Psoas muscle (tissue), 8 donors: ENCODE data around the gene DCXR. TPM values are rescaled to one million over a fixed set of nuclear protein-coding genes. Genes with fewer than 3 reads are reported as not detected.

ENCODE experiments used
- ATAC-seq, 4 donors: fragments of 200-7000 bp; cut with Tn5 transposase; one replicate each; pipeline ENCODE4 v1.9.1; 2020; ENCODE audit warnings: moderate library complexity in 3 of 4, mild to moderate bottlenecking in 2 of 4
- DNase-seq, 2 donors: peaks; one replicate each; pipeline ENCODE4 v3.0.0-alpha.2; 2020
- H3K27ac ChIP-seq: fragments of 200-600 bp; one replicate; pipeline ENCODE4 v1.8.0; 2022
- H3K27me3 ChIP-seq, 3 donors: fragments of 200-600 bp in 1 of 3; one replicate each; pipeline versions ENCODE4 v1.6.1 to v1.8.0; 2013 to 2022; ENCODE audit warnings: low read length in 2 of 3, mild to moderate bottlenecking in 2 of 3, moderate library complexity in 1 of 3; ENCODE audit not compliant: insufficient read depth in 3 of 3
- H3K36me3 ChIP-seq, 2 donors: fragments of 200-600 bp in 1 of 2; one replicate each; pipeline versions ENCODE4 v1.6.1 to v1.8.0; 2013 to 2022; ENCODE audit warnings: low read depth in 1 of 2, mild to moderate bottlenecking in 1 of 2, moderate library complexity in 1 of 2; ENCODE audit not compliant: insufficient read depth in 1 of 2
- H3K4me1 ChIP-seq: fragments of 200-600 bp; one replicate; pipeline ENCODE4 v1.8.0; 2022
- H3K4me3 ChIP-seq: fragments of 200-600 bp; one replicate; pipeline ENCODE4 v1.8.0; 2022; ENCODE audit warnings: mild to moderate bottlenecking
- H3K9me3 ChIP-seq: fragments of 200-600 bp; one replicate; pipeline ENCODE4 v1.8.0; 2022
- WGBS, 3 donors: extraction: QIAGEN DNeasy Blood & Tissue Kit; methylation state at CpG; one replicate each; pipeline versions ENCODE4 v1.1.6 to v1.1.7; 2013; 5-methylcytosine and 5-hydroxymethylcytosine counted together
- intact Hi-C, 2 donors: fragments of 100-400 bp; cut with DNase I; formaldehyde crosslinking; loops; one replicate each; pipeline versions ENCODE4 v1.11.0 to v1.14.2; 2022
- long read RNA-seq, 2 donors: library from polyadenylated mRNA; unstranded; transcript quantifications; one replicate each; pipeline ENCODE4 v2.0.0, GENCODE V29; 2021
- polyA plus RNA-seq, 3 donors: library from polyadenylated mRNA; stranded (reverse); fragments of 200-250 nt; gene quantifications; one replicate each; pipeline ENCODE4 v1.2.3, GENCODE V29; 2013
- total RNA-seq, 4 donors: library from RNA; stranded (reverse); fragmentation: NEBNext Ultra II Directional in 2 of 4; extraction: Animal tissue kit (Norgen Biotek cat#: 25700) in 2 of 4; gene quantifications; one replicate each; pipeline versions ENCODE4 v1.2.1 to v1.2.4, GENCODE V29; 2021 to 2023
- TF ChIP-seq, protein P1 (sequence below): fragments of 200-600 bp; IDR thresholded peaks from one replicate; pipeline ENCODE4 v1.8.0; 2022; ENCODE audit warnings: antibody characterized with exemption
- donor health status: healthy with polysubstance abuse.
- donor health status: DM: no; HTN: no; CAD: no; lungs with moderate emphysema.
- donor health status: Bipolar disorder and iron deficiency.
- donor health status: healthy.
- donor health status: DM: yes; HTN: yes; CAD: no.
- donor health status: DM: no; HTN: no; CAD: no.
- donor health status: DM: no; HTN: no; CAD: no.
- donor health status: DM: yes; HTN: yes; CAD: no.

DCXR gene
- total RNA-seq (100 to 1,000 TPM; 111 to 216 (median 155) TPM), polyA plus RNA-seq (100 to 1,000 TPM; 117 to 158 (median 147) TPM)
- long read RNA-seq, donor 1, transcript DCXR-218 (8 exons, 676 nt): minor isoform, 6 of 126 reads
- long read RNA-seq, donor 1, transcript DCXR-201 (8 exons, 887 nt): major isoform, 98 of 126 reads
- long read RNA-seq, donor 1, partial matches to known transcripts: 8 of 126 reads
- long read RNA-seq, donor 1, other reads (novel, unspliced or antisense): 11 of 126 reads
- long read RNA-seq, donor 2, transcript DCXR-218 (8 exons, 676 nt): minor isoform, 6 of 126 reads
- long read RNA-seq, donor 2, transcript DCXR-201 (8 exons, 887 nt): major isoform, 90 of 126 reads
- long read RNA-seq, donor 2, transcript DCXR-213 (7 exons, 915 nt): minor isoform, 9 of 126 reads
- long read RNA-seq, donor 2, partial matches to known transcripts: 11 of 126 reads
- long read RNA-seq, donor 2, other reads (novel, unspliced or antisense): 7 of 126 reads

DNA sequence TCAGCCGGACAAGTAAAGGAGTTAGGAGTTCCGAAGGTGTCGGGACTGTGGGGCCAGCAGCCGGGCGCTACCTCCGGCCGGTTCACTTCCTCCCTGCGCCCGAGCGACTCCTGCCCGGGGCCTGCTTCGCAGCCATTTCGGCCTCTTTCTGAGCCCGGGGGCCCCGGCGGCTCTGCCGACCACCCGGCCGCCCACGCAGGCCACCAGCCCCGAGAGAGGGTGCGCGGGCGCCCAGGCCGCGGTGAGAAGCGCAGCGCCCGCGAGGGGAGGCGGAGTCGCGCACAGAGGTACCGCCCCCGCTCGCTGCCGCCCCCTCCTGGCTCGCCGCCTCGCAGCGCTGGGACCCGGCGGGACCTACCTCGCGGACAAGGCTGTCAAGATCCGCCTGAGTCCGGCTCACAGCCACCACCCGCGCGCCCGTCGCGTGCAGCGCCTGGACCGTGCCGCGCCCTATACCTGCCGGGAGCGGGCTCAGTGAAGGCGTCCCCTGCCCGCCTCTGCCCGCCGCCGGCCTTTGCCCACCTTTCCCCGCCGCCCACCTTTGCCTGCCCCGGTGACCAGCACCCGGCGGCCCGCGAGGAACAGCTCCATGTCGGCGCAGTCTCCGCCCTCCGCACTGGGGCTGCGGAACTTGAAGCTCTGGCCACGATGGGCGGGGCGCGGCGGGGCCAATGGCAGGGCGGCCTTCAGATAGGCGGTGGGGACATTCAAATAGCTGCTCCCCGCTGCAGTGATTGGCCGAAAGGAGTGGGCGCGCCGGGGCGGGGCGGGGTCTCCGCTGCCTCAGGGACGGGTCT lies at the start of gene DCXR:
DCXR (minus strand) TSS at position 606 of the 797 bp plus-strand sequence; CDS start at position 591, 15 bp downstream.
- Histone ChIP-seq H3K27ac (peak within 1 kb of the TSS; percentile 93), H3K4me1 (peaks cover 12% of the 10 kb centered on the region), H3K4me3 (peak within 1 kb of the TSS; percentile 70), H3K36me3 (peaks cover 0 to 7% of the 10 kb centered on the region in 2 donors), H3K27me3 (peaks cover 0 to 7% (median 0%) of the 10 kb centered on the region in 3 donors), H3K9me3 (no peaks in the 10 kb centered on the region)
- WGBS, 3 donors: 0 to 1% (median 1%) methylated on average over 39 to 92 of the region's 92 CpGs
- DNase-seq (peak; percentile 99), ATAC-seq (peak; percentile 94 to 97 (median 96))
- intact Hi-C loops: loop anchor here in 1 of 2 donors (10.0 kb wide), 1 partner anchor 268 kb away; no protein-coding TSS in a partner anchor
- TF ChIP-seq, protein P1, sequence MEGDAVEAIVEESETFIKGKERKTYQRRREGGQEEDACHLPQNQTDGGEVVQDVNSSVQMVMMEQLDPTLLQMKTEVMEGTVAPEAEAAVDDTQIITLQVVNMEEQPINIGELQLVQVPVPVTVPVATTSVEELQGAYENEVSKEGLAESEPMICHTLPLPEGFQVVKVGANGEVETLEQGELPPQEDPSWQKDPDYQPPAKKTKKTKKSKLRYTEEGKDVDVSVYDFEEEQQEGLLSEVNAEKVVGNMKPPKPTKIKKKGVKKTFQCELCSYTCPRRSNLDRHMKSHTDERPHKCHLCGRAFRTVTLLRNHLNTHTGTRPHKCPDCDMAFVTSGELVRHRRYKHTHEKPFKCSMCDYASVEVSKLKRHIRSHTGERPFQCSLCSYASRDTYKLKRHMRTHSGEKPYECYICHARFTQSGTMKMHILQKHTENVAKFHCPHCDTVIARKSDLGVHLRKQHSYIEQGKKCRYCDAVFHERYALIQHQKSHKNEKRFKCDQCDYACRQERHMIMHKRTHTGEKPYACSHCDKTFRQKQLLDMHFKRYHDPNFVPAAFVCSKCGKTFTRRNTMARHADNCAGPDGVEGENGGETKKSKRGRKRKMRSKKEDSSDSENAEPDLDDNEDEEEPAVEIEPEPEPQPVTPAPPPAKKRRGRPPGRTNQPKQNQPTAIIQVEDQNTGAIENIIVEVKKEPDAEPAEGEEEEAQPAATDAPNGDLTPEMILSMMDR: peak; percentile 67

DNA sequence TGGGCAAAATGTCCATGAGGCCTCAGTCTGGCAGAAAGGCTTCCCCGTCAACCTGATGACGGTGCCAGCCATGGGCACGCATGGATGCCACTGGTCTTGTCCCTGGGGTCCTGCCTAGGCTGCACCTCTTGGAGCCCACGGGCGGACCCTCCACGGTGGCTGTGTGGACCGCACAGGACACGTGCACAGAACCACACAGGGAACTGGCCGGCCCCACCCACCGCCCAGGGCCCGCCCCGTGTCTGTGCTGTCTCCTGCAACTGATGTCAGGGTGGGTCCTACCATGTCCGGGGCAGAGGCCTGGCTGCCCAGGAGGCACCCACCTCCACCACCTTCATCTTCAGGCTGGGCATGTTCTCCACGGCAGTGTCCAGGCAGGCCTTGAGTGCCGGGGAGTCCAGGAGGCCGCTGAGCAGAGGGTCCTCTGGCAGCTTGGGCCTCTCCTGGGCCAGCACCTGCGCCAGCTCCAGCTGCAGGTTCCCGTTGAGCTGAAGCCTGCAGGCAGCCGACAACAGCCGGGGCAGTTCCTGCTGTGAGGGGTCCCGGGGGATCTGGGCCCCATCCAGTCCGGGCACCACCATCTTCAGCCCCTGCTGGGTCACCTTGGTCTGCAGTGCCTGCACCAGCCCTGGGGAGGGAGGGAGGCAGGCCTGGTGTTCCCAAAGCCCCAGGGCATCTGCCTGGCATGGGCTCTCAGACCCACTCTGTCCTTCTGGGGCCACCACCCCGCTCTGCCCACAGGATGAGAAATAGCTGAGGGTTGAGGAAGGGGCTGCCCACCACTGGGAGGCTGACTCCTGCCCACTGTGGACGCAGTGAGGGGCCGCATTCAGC lies 48.7 kb upstream of the DCXR start:
- WGBS, 3 donors: 86 to 92% (median 90%) methylated on average over 25 of the region's 25 CpGs
- Histone ChIP-seq H3K36me3 (peaks cover 11 to 100% of the 10 kb centered on the region in 2 donors), H3K4me1 (no peaks in the 10 kb centered on the region), H3K27ac (no peak overlapping the region), H3K9me3 (no peaks in the 10 kb centered on the region), H3K27me3 (no peaks in the 10 kb centered on the region), H3K4me3 (no peak overlapping the region)
- DNase-seq (peak; percentile 11 to 51), ATAC-seq (no peak)
- TF ChIP-seq, protein P1: no peak
- intact Hi-C loops: no loop called here

DNA sequence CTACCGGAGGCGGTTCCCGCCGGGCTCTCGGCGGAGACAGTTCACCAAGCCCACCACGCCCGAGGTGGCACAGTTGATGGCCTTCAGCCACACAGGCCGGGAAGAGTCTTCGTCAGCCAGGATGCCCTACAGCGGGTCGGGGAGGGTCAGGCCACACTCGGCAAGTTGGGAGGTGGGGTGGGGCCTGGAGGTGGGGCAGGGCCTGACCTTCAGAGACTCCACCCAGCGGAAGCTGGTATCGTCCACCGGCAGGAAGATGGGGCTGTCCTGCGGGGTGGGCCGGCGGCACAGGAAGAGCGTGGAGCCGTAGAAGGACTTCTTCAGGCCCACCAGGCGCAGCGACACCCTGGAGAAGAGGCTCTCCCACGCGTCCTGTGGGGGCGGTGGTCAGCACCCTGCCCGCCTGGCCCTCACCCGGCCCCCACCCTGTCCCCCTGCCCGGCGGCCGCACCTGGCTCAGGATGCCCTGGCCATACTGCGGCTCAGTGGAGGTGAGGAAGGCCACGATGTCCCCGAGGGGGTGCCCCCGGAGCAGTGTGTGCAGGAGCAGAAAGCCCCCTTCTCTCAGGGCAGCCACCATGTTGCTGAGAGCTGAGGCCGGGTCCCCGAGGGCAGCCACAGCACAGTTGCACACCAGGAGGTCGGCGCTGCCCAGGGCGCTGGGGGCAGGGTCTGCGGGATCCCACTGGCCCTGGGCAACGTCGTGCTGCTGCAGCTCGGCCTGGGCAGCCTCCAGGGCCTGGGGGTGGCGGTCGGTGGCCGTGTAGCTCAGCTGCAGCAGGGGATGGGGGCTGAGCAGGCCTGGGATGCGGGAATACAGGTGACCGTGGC lies 47.7 kb upstream of the DCXR start:
- intact Hi-C loops: no loop called here
- Histone ChIP-seq H3K4me1 (no peaks in the 10 kb centered on the region), H3K9me3 (no peaks in the 10 kb centered on the region), H3K27me3 (no peaks in the 10 kb centered on the region), H3K4me3 (no peak overlapping the region), H3K27ac (no peak overlapping the region), H3K36me3 (peaks cover 11 to 100% of the 10 kb centered on the region in 2 donors)
- DNase-seq: peak; percentile 14 to 51
- TF ChIP-seq, protein P1: no peak
- no peak for ATAC-seq
- 88 to 92% (median 89%) methylated on average over 42 to 49 of the region's 49 CpGs for WGBS, 3 donors
